Mammary epithelial cell (primary cell): Measurements from ENCODE around the gene DDAH1.

Experiments
- EZH2 ChIP-seq: IDR thresholded peaks from 2 replicates; pipeline ENCODE4 v1.6.1; 2012; ENCODE audit warnings: low read length, inconsistent platforms, borderline replicate concordance
- TF ChIP-seq, protein P1 (sequence below), 2 donors: IDR thresholded peaks in 1 of 2; conservative IDR thresholded peaks in 1 of 2; 2 replicates each; pipeline ENCODE4 v1.5.1; 2011 to 2012; ENCODE audit warnings: inconsistent platforms in 2 of 2, low read length in 2 of 2, mild to moderate bottlenecking in 2 of 2, control low read depth in 1 of 2, low read depth in 1 of 2; ENCODE audit not compliant: insufficient read depth in 1 of 2; ENCODE audit errors: extremely low read depth in 1 of 2

DNA sequence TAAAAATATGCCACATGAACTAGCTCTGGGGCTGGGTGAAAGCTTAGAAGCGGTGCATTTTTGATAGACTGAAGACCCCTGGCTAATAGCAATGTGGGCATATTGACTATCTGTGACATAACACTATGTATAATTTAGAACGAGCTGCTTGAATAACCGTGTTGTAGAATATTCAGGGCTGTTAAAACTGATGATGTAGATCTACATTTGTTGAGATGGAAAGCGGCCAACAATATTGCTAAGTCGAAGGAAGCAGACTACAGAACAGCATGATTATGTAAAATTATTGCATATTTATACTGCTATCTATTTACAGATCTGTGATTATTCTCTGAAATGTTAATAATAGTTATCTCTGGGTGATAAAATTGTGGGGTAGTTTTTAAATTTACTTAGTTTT lies 147.4 kb downstream of the DDAH1 start:
- TF ChIP-seq, protein P1, sequence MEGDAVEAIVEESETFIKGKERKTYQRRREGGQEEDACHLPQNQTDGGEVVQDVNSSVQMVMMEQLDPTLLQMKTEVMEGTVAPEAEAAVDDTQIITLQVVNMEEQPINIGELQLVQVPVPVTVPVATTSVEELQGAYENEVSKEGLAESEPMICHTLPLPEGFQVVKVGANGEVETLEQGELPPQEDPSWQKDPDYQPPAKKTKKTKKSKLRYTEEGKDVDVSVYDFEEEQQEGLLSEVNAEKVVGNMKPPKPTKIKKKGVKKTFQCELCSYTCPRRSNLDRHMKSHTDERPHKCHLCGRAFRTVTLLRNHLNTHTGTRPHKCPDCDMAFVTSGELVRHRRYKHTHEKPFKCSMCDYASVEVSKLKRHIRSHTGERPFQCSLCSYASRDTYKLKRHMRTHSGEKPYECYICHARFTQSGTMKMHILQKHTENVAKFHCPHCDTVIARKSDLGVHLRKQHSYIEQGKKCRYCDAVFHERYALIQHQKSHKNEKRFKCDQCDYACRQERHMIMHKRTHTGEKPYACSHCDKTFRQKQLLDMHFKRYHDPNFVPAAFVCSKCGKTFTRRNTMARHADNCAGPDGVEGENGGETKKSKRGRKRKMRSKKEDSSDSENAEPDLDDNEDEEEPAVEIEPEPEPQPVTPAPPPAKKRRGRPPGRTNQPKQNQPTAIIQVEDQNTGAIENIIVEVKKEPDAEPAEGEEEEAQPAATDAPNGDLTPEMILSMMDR (conservative IDR thresholded peaks at IDR 0.05 in 1 of 2, IDR thresholded peaks at IDR 0.05 in 1 of 2; ENCODE audit: extremely low read depth in 1 of 2, insufficient read depth in 1 of 2, low read depth in 1 of 2, low read length in 2 of 2): no peak
- TF ChIP-seq EZH2: no peak
